ENCODE results near the gene CYLD. TPM values are rescaled to one million over a fixed set of nuclear protein-coding genes. Genes with fewer than 3 reads are reported as not detected.

CYLD gene
- total RNA-seq, 1 experiment from 2014 or later: 11.9 TPM

DNA sequence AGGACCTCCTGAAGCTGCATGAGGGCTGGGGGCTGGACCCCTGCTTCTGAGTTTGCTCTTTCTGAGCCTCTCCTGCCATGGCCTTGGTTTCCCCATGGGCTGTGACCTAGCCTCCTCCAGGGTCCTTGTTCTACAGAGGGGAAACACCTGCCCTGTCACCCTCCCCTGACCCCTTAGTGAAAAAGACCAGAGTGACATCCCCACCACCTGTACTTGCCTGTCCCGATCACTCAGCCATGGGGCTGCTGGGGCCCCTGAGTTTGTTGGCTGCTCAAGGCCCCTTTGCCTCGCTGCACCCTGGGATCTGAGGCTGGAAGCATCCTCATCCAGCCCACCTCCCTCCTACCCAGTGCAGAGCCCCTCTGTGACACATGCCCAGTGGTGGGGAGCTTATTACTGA is 47.7 kb upstream of the CYLD start:
- no peak for DNase-seq (ENCODE audit: low read depth, low spot score)

More for the DNA sequence above, 47.7 kb upstream of the CYLD start:
- H3K27me3 ChIP-seq (ENCODE audit: insufficient read depth, low read length): no peaks in the 10 kb centered on the region
- CTCF ChIA-PET: no interaction called here
- H3K4me2 ChIP-seq (ENCODE audit: low read length): peak overlapping the region; percentile 95
- H2AFZ ChIP-seq (ENCODE audit: low read depth, low read length, poor library complexity, severe bottlenecking): no peak overlapping the region
- H3K4me3 ChIP-seq (replicated peaks in 1 of 2; ENCODE audit: low read depth in 1 of 2, low read length in 2 of 2): peak overlapping the region; percentile 60 to 76
- H3K4me1 ChIP-seq (ENCODE audit: control insufficient read depth in 1 of 2, insufficient read depth in 2 of 2, low read length in 2 of 2): peaks cover 18 to 34% of the 10 kb centered on the region in 2 experiments
- H4K20me1 ChIP-seq (ENCODE audit: insufficient read depth): no peaks in the 10 kb centered on the region
- TF ChIP-seq, protein P1, sequence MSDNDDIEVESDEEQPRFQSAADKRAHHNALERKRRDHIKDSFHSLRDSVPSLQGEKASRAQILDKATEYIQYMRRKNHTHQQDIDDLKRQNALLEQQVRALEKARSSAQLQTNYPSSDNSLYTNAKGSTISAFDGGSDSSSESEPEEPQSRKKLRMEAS (IDR thresholded peaks at IDR 0.05): no peak
- TF ChIP-seq, protein P2, sequence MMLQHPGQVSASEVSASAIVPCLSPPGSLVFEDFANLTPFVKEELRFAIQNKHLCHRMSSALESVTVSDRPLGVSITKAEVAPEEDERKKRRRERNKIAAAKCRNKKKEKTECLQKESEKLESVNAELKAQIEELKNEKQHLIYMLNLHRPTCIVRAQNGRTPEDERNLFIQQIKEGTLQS (IDR thresholded peaks at IDR 0.05): no peak
- TF ChIP-seq, protein P3, sequence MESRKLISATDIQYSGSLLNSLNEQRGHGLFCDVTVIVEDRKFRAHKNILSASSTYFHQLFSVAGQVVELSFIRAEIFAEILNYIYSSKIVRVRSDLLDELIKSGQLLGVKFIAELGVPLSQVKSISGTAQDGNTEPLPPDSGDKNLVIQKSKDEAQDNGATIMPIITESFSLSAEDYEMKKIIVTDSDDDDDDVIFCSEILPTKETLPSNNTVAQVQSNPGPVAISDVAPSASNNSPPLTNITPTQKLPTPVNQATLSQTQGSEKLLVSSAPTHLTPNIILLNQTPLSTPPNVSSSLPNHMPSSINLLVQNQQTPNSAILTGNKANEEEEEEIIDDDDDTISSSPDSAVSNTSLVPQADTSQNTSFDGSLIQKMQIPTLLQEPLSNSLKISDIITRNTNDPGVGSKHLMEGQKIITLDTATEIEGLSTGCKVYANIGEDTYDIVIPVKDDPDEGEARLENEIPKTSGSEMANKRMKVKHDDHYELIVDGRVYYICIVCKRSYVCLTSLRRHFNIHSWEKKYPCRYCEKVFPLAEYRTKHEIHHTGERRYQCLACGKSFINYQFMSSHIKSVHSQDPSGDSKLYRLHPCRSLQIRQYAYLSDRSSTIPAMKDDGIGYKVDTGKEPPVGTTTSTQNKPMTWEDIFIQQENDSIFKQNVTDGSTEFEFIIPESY (IDR thresholded peaks at IDR 0.05; ENCODE audit: extremely low read depth, insufficient replicate concordance, low read length): no peak
- no peak for TF ChIP-seq EGR1 (IDR thresholded peaks at IDR 0.05; ENCODE audit: low read depth)
- TF ChIP-seq EZH2 (IDR thresholded peaks at IDR 0.05): no peak
- TF ChIP-seq POLR2AphosphoS5 (IDR thresholded peaks at IDR 0.05; ENCODE audit: low read depth, low read length): no peak
- TF ChIP-seq JUND (IDR thresholded peaks at IDR 0.05): no peak
- TF ChIP-seq TCF7L2 (IDR thresholded peaks at IDR 0.05; ENCODE audit: borderline replicate concordance, extremely low read depth, insufficient read depth, insufficient read length): no peak
- TF ChIP-seq CBX3 (IDR thresholded peaks at IDR 0.05; ENCODE audit: low read depth): no peak
- no peak for TF ChIP-seq POLR2A (IDR thresholded peaks at IDR 0.05; ENCODE audit: borderline replicate concordance, extremely low read depth, insufficient read depth, insufficient read length)
- TF ChIP-seq YY1 (IDR thresholded peaks at IDR 0.05; ENCODE audit: extremely low read depth, insufficient replicate concordance, low read depth, low read length): no peak
- peak overlapping the region; percentile 72; the same call in 1 of the 2 replicates for H3K9ac ChIP-seq (ENCODE audit: low read length)
- H3K9me2 ChIP-seq (ENCODE audit: insufficient read depth): no peaks in the 10 kb centered on the region
- RAD21 ChIA-PET (ENCODE audit: low non-redundant PET in 1 of 2, low total read pairs in 2 of 2, uncharacterized antibody in 2 of 2, unreplicated experiment in 2 of 2): no interaction called here
- POLR2A ChIA-PET: no interaction called here
- no peaks in the 10 kb centered on the region for H3K36me3 ChIP-seq (ENCODE audit: control insufficient read depth in 1 of 2, insufficient read depth in 2 of 2, low read length in 2 of 2)
- H3K79me2 ChIP-seq (ENCODE audit: insufficient read depth, low read length): no peaks in the 10 kb centered on the region
- ATAC-seq: no peak
- intact Hi-C loops (cut with micrococcal nuclease): no loop called here
- BruUV-seq (replicated peaks): no TSS peak
- H3K9me3 ChIP-seq (ENCODE audit: control insufficient read depth in 1 of 2, insufficient read depth in 1 of 2, low read depth in 1 of 2, low read length in 2 of 2): no peaks in the 10 kb centered on the region
- no peak overlapping the region for H3K27ac ChIP-seq (ENCODE audit: low read depth, low read length)
